ENCODE data around the gene SYCE3. TPM values are rescaled to one million over a fixed set of nuclear protein-coding genes. Genes with fewer than 3 reads are reported as not detected.

The SYCE3 gene
- total and polyA plus RNA-seq, 2 experiments from 2014 or later = not detected

GRCh38 chr22:50531546-50531961 lies 31.2 kb downstream of the SYCE3 start (continued):
- TF ChIP-seq, protein P1, sequence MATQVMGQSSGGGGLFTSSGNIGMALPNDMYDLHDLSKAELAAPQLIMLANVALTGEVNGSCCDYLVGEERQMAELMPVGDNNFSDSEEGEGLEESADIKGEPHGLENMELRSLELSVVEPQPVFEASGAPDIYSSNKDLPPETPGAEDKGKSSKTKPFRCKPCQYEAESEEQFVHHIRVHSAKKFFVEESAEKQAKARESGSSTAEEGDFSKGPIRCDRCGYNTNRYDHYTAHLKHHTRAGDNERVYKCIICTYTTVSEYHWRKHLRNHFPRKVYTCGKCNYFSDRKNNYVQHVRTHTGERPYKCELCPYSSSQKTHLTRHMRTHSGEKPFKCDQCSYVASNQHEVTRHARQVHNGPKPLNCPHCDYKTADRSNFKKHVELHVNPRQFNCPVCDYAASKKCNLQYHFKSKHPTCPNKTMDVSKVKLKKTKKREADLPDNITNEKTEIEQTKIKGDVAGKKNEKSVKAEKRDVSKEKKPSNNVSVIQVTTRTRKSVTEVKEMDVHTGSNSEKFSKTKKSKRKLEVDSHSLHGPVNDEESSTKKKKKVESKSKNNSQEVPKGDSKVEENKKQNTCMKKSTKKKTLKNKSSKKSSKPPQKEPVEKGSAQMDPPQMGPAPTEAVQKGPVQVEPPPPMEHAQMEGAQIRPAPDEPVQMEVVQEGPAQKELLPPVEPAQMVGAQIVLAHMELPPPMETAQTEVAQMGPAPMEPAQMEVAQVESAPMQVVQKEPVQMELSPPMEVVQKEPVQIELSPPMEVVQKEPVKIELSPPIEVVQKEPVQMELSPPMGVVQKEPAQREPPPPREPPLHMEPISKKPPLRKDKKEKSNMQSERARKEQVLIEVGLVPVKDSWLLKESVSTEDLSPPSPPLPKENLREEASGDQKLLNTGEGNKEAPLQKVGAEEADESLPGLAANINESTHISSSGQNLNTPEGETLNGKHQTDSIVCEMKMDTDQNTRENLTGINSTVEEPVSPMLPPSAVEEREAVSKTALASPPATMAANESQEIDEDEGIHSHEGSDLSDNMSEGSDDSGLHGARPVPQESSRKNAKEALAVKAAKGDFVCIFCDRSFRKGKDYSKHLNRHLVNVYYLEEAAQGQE (IDR thresholded peaks at IDR 0.05; ENCODE audit: unreplicated experiment) = no peak
- TF ChIP-seq ZNF462 (CRISPR knock-in tag; IDR thresholded peaks at IDR 0.05) (no peak), STAT1 (IDR thresholded peaks at IDR 0.05; ENCODE audit: unreplicated experiment) (no peak)

DNA sequence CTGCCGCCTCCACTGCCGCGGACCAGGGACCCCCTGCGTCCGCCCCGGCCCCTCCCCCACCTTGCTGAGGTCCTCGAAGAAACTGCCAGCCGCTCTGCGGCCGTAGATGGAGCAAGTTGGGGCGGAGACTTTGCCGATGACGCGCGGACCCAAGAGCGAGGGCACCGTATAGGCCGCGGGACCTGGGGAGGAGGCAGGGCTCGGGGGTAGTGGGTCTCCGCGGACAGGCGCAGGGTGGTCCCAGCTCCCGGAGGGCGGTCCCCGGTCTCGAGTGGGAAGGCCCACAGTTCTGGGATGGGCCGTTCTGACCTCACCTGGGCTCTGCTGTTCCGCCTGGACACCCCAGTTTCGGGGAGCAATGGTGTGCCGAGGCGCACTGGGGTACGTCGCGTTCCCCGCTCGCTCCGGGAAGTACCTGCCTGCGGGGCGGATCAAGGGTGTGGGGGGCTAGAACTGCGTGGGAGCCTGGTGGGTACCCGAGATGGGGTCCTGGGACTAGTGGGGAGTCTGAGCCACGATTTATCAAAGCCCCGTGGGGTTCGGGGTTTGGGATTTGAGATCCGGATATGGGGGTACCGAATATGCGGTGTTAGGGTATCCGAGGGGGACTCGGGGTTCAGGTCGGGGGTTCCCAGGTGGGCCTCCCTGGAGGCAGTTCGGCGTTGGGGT lies 31.7 kb downstream of the SYCE3 start:
- H3K4me3 ChIP-seq = peak overlapping the region; percentile 66
- H3K9me2 ChIP-seq (ENCODE audit: insufficient read depth) = no peaks in the 10 kb centered on the region
- peak overlapping the region; percentile 65 for H3K4me3 Mint-ChIP-seq
- peak; percentile 50 for ATAC-seq
- TF ChIP-seq ZNF114 (CRISPR knock-in tag; IDR thresholded peaks at IDR 0.05) = no peak
- TF ChIP-seq CTCF (conservative IDR thresholded peaks at IDR 0.05; ENCODE audit: low read depth in 2 of 2) = no peak
- peak; percentile 74 for TF ChIP-seq CREB1 (CRISPR knock-in tag; IDR thresholded peaks at IDR 0.05; ENCODE audit: low read depth)
- no peak for TF ChIP-seq POLR2AphosphoS5 (IDR thresholded peaks at IDR 0.05; ENCODE audit: low read depth)
- TF ChIP-seq, protein P1 (IDR thresholded peaks at IDR 0.05; ENCODE audit: unreplicated experiment) = no peak
- TF ChIP-seq JUNB (IDR thresholded peaks at IDR 0.05; ENCODE audit: unreplicated experiment) = no peak
- TF ChIP-seq NANOG (IDR thresholded peaks at IDR 0.05; ENCODE audit: borderline replicate concordance) = no peak
- peaks cover 83% of the 10 kb centered on the region for H3K27me3 ChIP-seq (ENCODE audit: insufficient read depth)
- H2AFZ ChIP-seq = peak overlapping the region; percentile 78
- no peak overlapping the region for H3K27ac Mint-ChIP-seq
- no peak overlapping the region for H3K27ac ChIP-seq (ENCODE audit: low read depth)
- no peaks in the 10 kb centered on the region; the same call in none of the 2 replicates for H3F3A ChIP-seq (replicated peaks; ENCODE audit: low read depth)
- no peaks in the 10 kb centered on the region; the same call in 2 of the 3 replicates for H3K9me3 Mint-ChIP-seq
- H3K36me3 Mint-ChIP-seq (ENCODE audit: low read depth) = no peaks in the 10 kb centered on the region
- 0 out of 2 replicates have a peak, but pooled peaks cover 4% of the 10 kb centered on the region for H3K4me1 ChIP-seq (ENCODE audit: insufficient read depth)
- H3K4me1 Mint-ChIP-seq = peaks cover 10% of the 10 kb centered on the region; the same call in 2 of the 3 replicates
- peak; percentile 91 for DNase-seq (ENCODE audit: low spot score)
- no peaks in the 10 kb centered on the region for H3K79me2 ChIP-seq (replicated peaks; ENCODE audit: insufficient read depth)
- peak overlapping the region; percentile 87 for H3K4me2 ChIP-seq
- peaks cover 77% of the 10 kb centered on the region for H3K27me3 Mint-ChIP-seq (ENCODE audit: insufficient read depth, low read depth, poor library complexity)
- no peaks in the 10 kb centered on the region for H3K36me3 ChIP-seq (ENCODE audit: insufficient read depth)
- no peaks in the 10 kb centered on the region; the same call in none of the 2 replicates for H4K20me1 ChIP-seq (replicated peaks; ENCODE audit: insufficient read depth)

Data from GM23338 (cell line).